SU-DHL-6 (cell line): Measurements from ENCODE around the gene CLEC4E.

Experiments
- EZH2phosphoT487 ChIP-seq: fragments of 200-600 bp; sonication (generic), shearing (Covaris generic); conservative IDR thresholded peaks from 2 replicates; pipeline ENCODE4 v1.6.1; 2018; ENCODE audit warnings: mild to moderate bottlenecking, antibody characterized with exemption, low read length, moderate library complexity, mixed read lengths
- TF ChIP-seq, protein P1 (sequence below): fragments of 200-600 bp; sonication (generic); IDR thresholded peaks from one replicate; pipeline ENCODE4 v1.5.1; 2017; ENCODE audit warnings: antibody characterized with exemption, mild to moderate bottlenecking, low read length, moderate library complexity; ENCODE audit not compliant: insufficient read depth, poor library complexity, severe bottlenecking

DNA sequence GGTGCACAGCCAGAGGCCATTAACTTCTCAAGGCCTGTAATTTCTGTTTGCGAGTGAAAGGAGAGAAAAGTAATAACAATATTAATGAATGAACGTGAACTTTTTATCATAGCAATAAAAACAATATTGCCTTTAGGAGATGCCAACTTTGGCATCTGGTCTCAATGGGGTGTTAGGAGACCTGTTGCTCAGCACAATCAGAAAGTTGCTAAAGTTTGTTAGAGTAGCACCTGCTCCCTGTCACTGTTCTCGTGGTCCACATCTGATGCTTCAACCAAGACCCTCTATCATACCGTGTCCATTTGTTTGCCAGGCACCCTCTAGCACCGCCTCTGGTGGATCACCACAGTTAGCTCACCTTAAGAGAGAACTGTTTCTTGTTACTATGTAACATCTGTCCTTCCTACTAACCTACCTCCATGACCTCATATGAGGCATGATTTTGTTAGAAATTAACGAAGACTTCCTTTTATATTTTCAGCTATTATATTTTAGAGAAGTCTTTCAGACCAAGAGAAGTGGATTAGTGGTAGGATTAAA, 12.5 kb upstream of the CLEC4E start:
- TF ChIP-seq, protein P1, sequence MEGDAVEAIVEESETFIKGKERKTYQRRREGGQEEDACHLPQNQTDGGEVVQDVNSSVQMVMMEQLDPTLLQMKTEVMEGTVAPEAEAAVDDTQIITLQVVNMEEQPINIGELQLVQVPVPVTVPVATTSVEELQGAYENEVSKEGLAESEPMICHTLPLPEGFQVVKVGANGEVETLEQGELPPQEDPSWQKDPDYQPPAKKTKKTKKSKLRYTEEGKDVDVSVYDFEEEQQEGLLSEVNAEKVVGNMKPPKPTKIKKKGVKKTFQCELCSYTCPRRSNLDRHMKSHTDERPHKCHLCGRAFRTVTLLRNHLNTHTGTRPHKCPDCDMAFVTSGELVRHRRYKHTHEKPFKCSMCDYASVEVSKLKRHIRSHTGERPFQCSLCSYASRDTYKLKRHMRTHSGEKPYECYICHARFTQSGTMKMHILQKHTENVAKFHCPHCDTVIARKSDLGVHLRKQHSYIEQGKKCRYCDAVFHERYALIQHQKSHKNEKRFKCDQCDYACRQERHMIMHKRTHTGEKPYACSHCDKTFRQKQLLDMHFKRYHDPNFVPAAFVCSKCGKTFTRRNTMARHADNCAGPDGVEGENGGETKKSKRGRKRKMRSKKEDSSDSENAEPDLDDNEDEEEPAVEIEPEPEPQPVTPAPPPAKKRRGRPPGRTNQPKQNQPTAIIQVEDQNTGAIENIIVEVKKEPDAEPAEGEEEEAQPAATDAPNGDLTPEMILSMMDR: no peak
- TF ChIP-seq EZH2phosphoT487: no peak
